IMR-90 (cell line): ENCODE results near the gene FAM168B. TPM values are rescaled to one million over a fixed set of nuclear protein-coding genes. Genes with fewer than 3 reads are reported as not detected.

Source experiments
- ATAC-seq: fragments of 200-7000 bp; cut with Tn5 transposase; 2 replicates; pipeline ENCODE4 v1.9.1; 2020; ENCODE audit warnings: low read depth, mild to moderate bottlenecking, moderate library complexity
- BruUV-seq: library from RNA; stranded (reverse); fragments of 400-500 nt; replicated peaks from 2 replicates; lab custom pipeline; 2021; lab: Mats Ljungman, UMichigan
- CTCF ChIA-PET: fragments of 300-600 bp; formaldehyde crosslinking; extraction: SDS; loops from one replicate; lab custom pipeline; 2021; ENCODE audit warnings: antibody characterized with exemption; lab: Yijun Ruan, JAX
- POLR2A ChIA-PET: fragments of 300-600 bp; sonication (Branson Sonifier 250); formaldehyde crosslinking; loops from one replicate; lab custom pipeline; 2022; ENCODE audit warnings: antibody characterized with exemption; ENCODE audit not compliant: unreplicated experiment; lab: Charles Lee
- DNase-seq: peaks from one replicate; pipeline ENCODE4 v3.0.0; 2013
- H2AFZ ChIP-seq: replicated peaks from 2 replicates; pipeline ENCODE3; 2013; ENCODE audit warnings: low read length, mild to moderate bottlenecking; ENCODE audit not compliant: poor library complexity
- H2AK5ac ChIP-seq: 2 replicates; pipeline ENCODE4 v1.6.1; 2013; ENCODE audit warnings: low read depth, low read length, inconsistent platforms
- H2AK9ac ChIP-seq: replicated peaks from 2 replicates; pipeline ENCODE3; 2013; ENCODE audit warnings: mild to moderate bottlenecking, low read depth, low read length, moderate library complexity; ENCODE audit not compliant: poor library complexity
- H2BK120ac ChIP-seq: 2 replicates; pipeline ENCODE4 v1.6.1; 2013; ENCODE audit warnings: low read depth, low read length, inconsistent platforms
- H2BK15ac ChIP-seq: 3 replicates; pipeline ENCODE4 v1.6.1; 2013; ENCODE audit warnings: low read depth, low read length, inconsistent platforms
- H2BK20ac ChIP-seq: 2 replicates; pipeline ENCODE4 v1.6.1; 2013; ENCODE audit warnings: low read depth, mild to moderate bottlenecking, inconsistent platforms, low read length, moderate library complexity
- H2BK5ac ChIP-seq: 2 replicates; pipeline ENCODE4 v1.6.1; 2013; ENCODE audit warnings: mild to moderate bottlenecking, low read depth, low read length, inconsistent platforms; ENCODE audit not compliant: poor library complexity, severe bottlenecking
- H3K14ac ChIP-seq: replicated peaks from 2 replicates; pipeline ENCODE4 v1.6.1; 2013; ENCODE audit warnings: low read depth, low read length, inconsistent platforms
- H3K18ac ChIP-seq: 2 replicates; pipeline ENCODE4 v1.6.1; 2013; ENCODE audit warnings: low read depth, low read length, control low read depth
- H3K23ac ChIP-seq: 2 replicates; pipeline ENCODE4 v1.6.1; 2013; ENCODE audit warnings: low read depth, low read length, inconsistent platforms
- H3K27ac ChIP-seq: 2 replicates; pipeline ENCODE4 v1.5.1; 2013; ENCODE audit warnings: mild to moderate bottlenecking, control low read depth, low read length; ENCODE audit not compliant: insufficient read depth
- H3K27me3 ChIP-seq: 2 replicates; pipeline ENCODE4 v1.6.1; 2013; ENCODE audit warnings: low read length; ENCODE audit not compliant: control insufficient read depth, insufficient read depth
- H3K36me3 ChIP-seq: 2 replicates; pipeline ENCODE4 v1.6.1; 2013; ENCODE audit warnings: low read length, mixed read lengths; ENCODE audit not compliant: control insufficient read depth, insufficient read depth
- H3K4ac ChIP-seq: 2 replicates; pipeline ENCODE4 v1.6.1; 2013; ENCODE audit warnings: low read depth, low read length, inconsistent platforms
- H3K4me1 ChIP-seq: 2 replicates; pipeline ENCODE4 v1.6.1; 2013; ENCODE audit warnings: low read length, mixed read lengths; ENCODE audit not compliant: control insufficient read depth, insufficient read depth
- H3K4me2 ChIP-seq: 2 replicates; pipeline ENCODE4 v1.6.1; 2013; ENCODE audit warnings: low read depth, mild to moderate bottlenecking, control low read depth, low read length, moderate library complexity
- H3K4me3 ChIP-seq: 2 replicates; pipeline ENCODE4 v1.5.1; 2013; ENCODE audit warnings: low read depth, mild to moderate bottlenecking, control low read depth, low read length, moderate library complexity; ENCODE audit not compliant: insufficient read depth
- H3K56ac ChIP-seq: 2 replicates; pipeline ENCODE4 v1.6.1; 2013; ENCODE audit warnings: low read length, inconsistent platforms; ENCODE audit not compliant: insufficient read depth; ENCODE audit errors: extremely low read depth
- H3K79me1 ChIP-seq, 2 experiments: 2 replicates each; pipeline ENCODE4 v1.6.1; 2013; ENCODE audit warnings: low read length in 2 of 2, inconsistent platforms in 1 of 2, low read depth in 1 of 2
- H3K9ac ChIP-seq: 2 replicates; pipeline ENCODE4 v1.6.1; 2013; ENCODE audit warnings: low read depth, low read length, control low read depth
- H3K9me1 ChIP-seq: 2 replicates; pipeline ENCODE4 v1.6.1; 2013; ENCODE audit warnings: low read length, inconsistent platforms; ENCODE audit not compliant: insufficient read depth
- H3K9me3 ChIP-seq: 2 replicates; pipeline ENCODE4 v1.6.1; 2013; ENCODE audit warnings: low read length; ENCODE audit not compliant: control insufficient read depth, insufficient read depth
- H4K20me1 ChIP-seq: 2 replicates; pipeline ENCODE4 v1.6.1; 2013; ENCODE audit warnings: low read length, inconsistent platforms; ENCODE audit not compliant: insufficient read depth
- H4K5ac ChIP-seq: 2 replicates; pipeline ENCODE4 v1.6.1; 2013; ENCODE audit warnings: mild to moderate bottlenecking, low read depth, low read length, control low read depth
- H4K8ac ChIP-seq, 2 experiments: 2 replicates each; pipeline ENCODE4 v1.6.1; 2013; ENCODE audit warnings: low read depth in 2 of 2, low read length in 2 of 2, control low read depth in 1 of 2, inconsistent platforms in 1 of 2
- H4K91ac ChIP-seq: 2 replicates; pipeline ENCODE4 v1.6.1; 2013; ENCODE audit warnings: low read depth, low read length, inconsistent platforms; ENCODE audit not compliant: insufficient read depth
- BHLHE40 ChIP-seq: fragments of 150-350 bp; IDR thresholded peaks from 2 replicates; pipeline ENCODE4 v1.6.1; 2016; ENCODE audit warnings: mild to moderate bottlenecking, low read depth, low read length
- CEBPB ChIP-seq: IDR thresholded peaks from 2 replicates; pipeline ENCODE4 v1.6.1; 2012; ENCODE audit warnings: low read depth, low read length, improper control_type of control experiment
- CHD1 ChIP-seq: IDR thresholded peaks from 2 replicates; pipeline ENCODE4 v1.6.1; 2012; ENCODE audit warnings: low read depth, low read length, improper control_type of control experiment
- FOS ChIP-seq: fragments of 150-350 bp; IDR thresholded peaks from 2 replicates; pipeline ENCODE4 v1.6.1; 2016; ENCODE audit warnings: low read depth, low read length
- MAFK ChIP-seq: IDR thresholded peaks from 2 replicates; pipeline ENCODE4 v1.6.1; 2012; ENCODE audit warnings: low read depth, low read length, improper control_type of control experiment
- MAZ ChIP-seq: IDR thresholded peaks from 2 replicates; pipeline ENCODE4 v1.6.1; 2012; ENCODE audit warnings: low read depth, mild to moderate bottlenecking, low read length, improper control_type of control experiment, moderate library complexity, borderline replicate concordance
- MXI1 ChIP-seq: IDR thresholded peaks from 2 replicates; pipeline ENCODE4 v1.6.1; 2012; ENCODE audit warnings: low read depth, mild to moderate bottlenecking, low read length, moderate library complexity, borderline replicate concordance
- NFE2L2 ChIP-seq: fragments of 150-350 bp; IDR thresholded peaks from 2 replicates; pipeline ENCODE4 v1.6.1; 2016; ENCODE audit warnings: low read depth, mild to moderate bottlenecking, low read length
- POLR2A ChIP-seq: IDR thresholded peaks from 2 replicates; pipeline ENCODE4 v1.6.1; 2012; ENCODE audit warnings: mild to moderate bottlenecking, low read depth, low read length
- RAD21 ChIP-seq: IDR thresholded peaks from 2 replicates; pipeline ENCODE4 v1.6.1; 2012; ENCODE audit warnings: low read length, improper control_type of control experiment
- RCOR1 ChIP-seq: IDR thresholded peaks from 2 replicates; pipeline ENCODE4 v1.6.1; 2012; ENCODE audit warnings: mild to moderate bottlenecking, low read length, improper control_type of control experiment; ENCODE audit not compliant: insufficient replicate concordance
- RFX5 ChIP-seq: IDR thresholded peaks from 2 replicates; pipeline ENCODE4 v1.8.0; 2012; ENCODE audit warnings: low read depth, mild to moderate bottlenecking, low read length, moderate library complexity
- SMC3 ChIP-seq: fragments of 150-350 bp; IDR thresholded peaks from 2 replicates; pipeline ENCODE4 v1.6.1; 2016; ENCODE audit warnings: low read depth, mild to moderate bottlenecking, antibody characterized with exemption, low read length, moderate library complexity
- WGBS, 2 experiments: methylation state at CpG; one replicate each; pipeline versions ENCODE4 v1.1.5 to v1.1.7; 2013; ENCODE audit warnings: missing lambda C conversion rate in 2 of 2; ENCODE audit not compliant: insufficient read length in 1 of 2; ENCODE audit errors: extremely low coverage in 2 of 2; 5-methylcytosine and 5-hydroxymethylcytosine counted together
- dilution Hi-C: fragments of 300-500 bp; cut with HindIII; formaldehyde crosslinking; loops from one replicate; pipeline ENCODE4 v1.14.3; 2018; ENCODE audit warnings: low sequenced_read_pairs; ENCODE audit not compliant: unreplicated experiment
- in situ Hi-C: fragments of 300-500 bp; cut with MboI; formaldehyde crosslinking; loops from 3 replicates; pipeline ENCODE4 v1.14.3; 2019; ENCODE audit warnings: low sequenced_read_pairs, inconsistent platforms, mixed read lengths
- intact Hi-C: fragments of 100-400 bp; cut with micrococcal nuclease; formaldehyde crosslinking; loops from 2 replicates; pipeline ENCODE4 v1.10.0; 2022
- polyA plus RNA-seq, 3 experiments: library from polyadenylated mRNA; depleted of rRNA; stranded (reverse); fragments of >200 nt; gene quantifications; 2 replicates each; pipeline ENCODE4 v1.2.3, GENCODE V29; 2012; ENCODE audit warnings: low replicate concordance in 1 of 3
- total RNA-seq: library from RNA; depleted of rRNA; stranded (reverse); fragments of >200 nt; gene quantifications from 2 replicates; pipeline ENCODE4 v1.2.3, GENCODE V29; 2012
- TF ChIP-seq, protein P1 (sequence below): fragments of 150-350 bp; IDR thresholded peaks from 2 replicates; pipeline ENCODE4 v1.6.1; 2017; ENCODE audit warnings: mild to moderate bottlenecking, antibody characterized with exemption, low read length, low read depth
- TF ChIP-seq, protein P2 (sequence below): fragments of 150-350 bp; IDR thresholded peaks from 2 replicates; pipeline ENCODE4 v1.6.1; 2016; ENCODE audit warnings: low read depth, mild to moderate bottlenecking, low read length, moderate library complexity, borderline replicate concordance
- TF ChIP-seq, protein P3 (sequence below): conservative IDR thresholded peaks from 2 replicates; pipeline ENCODE4 v1.5.1; 2012; ENCODE audit warnings: mild to moderate bottlenecking, low read depth, low read length, improper control_type of control experiment

The FAM168B gene
- total and polyA plus RNA-seq, 2 of the 4 experiments (the other 2 are of a cell fraction) = 76.4 to 106 TPM

DNA sequence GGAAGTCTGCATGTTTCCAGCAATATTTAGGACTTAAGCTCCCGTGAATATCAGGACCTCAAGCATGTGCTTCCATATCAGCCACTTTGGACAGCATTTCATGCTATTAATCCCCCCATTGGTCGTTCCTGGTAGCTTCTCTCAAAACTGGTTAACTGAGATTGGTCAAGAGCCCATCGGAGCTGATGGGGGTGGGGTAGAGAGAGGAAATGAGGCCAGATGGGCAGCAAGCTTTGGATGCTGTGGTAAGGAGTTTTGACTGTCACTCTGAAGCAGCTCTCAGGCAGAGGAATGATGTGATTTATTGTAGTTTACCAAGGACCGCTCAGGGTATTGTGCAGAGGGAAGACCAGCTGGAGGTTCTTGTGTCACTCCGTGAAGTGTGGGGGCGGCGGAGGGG lies 81.8 kb downstream of the FAM168B start:
- no peak overlapping the region for H3K23ac ChIP-seq
- no peaks in the 10 kb centered on the region for H4K20me1 ChIP-seq
- H3K56ac ChIP-seq = no peak overlapping the region
- no peaks in the 10 kb centered on the region for H3K4me1 ChIP-seq
- no peak overlapping the region for H4K5ac ChIP-seq
- peaks cover 9% of the 10 kb centered on the region for H3K27me3 ChIP-seq
- no peak overlapping the region for H4K91ac ChIP-seq
- no peak overlapping the region for H2BK20ac ChIP-seq
- no peak overlapping the region for H4K8ac ChIP-seq
- TF ChIP-seq FOS (no peak), MXI1 (no peak), POLR2A (no peak), SMC3 (no peak), CEBPB (no peak), MAZ (no peak), MAFK (no peak), RCOR1 (no peak), CHD1 (no peak), RAD21 (no peak), BHLHE40 (no peak), RFX5 (no peak), NFE2L2 (no peak)
- TF ChIP-seq, protein P1, sequence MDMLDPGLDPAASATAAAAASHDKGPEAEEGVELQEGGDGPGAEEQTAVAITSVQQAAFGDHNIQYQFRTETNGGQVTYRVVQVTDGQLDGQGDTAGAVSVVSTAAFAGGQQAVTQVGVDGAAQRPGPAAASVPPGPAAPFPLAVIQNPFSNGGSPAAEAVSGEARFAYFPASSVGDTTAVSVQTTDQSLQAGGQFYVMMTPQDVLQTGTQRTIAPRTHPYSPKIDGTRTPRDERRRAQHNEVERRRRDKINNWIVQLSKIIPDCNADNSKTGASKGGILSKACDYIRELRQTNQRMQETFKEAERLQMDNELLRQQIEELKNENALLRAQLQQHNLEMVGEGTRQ = no peak
- TF ChIP-seq, protein P2, sequence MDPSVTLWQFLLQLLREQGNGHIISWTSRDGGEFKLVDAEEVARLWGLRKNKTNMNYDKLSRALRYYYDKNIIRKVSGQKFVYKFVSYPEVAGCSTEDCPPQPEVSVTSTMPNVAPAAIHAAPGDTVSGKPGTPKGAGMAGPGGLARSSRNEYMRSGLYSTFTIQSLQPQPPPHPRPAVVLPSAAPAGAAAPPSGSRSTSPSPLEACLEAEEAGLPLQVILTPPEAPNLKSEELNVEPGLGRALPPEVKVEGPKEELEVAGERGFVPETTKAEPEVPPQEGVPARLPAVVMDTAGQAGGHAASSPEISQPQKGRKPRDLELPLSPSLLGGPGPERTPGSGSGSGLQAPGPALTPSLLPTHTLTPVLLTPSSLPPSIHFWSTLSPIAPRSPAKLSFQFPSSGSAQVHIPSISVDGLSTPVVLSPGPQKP = no peak
- TF ChIP-seq, protein P3, sequence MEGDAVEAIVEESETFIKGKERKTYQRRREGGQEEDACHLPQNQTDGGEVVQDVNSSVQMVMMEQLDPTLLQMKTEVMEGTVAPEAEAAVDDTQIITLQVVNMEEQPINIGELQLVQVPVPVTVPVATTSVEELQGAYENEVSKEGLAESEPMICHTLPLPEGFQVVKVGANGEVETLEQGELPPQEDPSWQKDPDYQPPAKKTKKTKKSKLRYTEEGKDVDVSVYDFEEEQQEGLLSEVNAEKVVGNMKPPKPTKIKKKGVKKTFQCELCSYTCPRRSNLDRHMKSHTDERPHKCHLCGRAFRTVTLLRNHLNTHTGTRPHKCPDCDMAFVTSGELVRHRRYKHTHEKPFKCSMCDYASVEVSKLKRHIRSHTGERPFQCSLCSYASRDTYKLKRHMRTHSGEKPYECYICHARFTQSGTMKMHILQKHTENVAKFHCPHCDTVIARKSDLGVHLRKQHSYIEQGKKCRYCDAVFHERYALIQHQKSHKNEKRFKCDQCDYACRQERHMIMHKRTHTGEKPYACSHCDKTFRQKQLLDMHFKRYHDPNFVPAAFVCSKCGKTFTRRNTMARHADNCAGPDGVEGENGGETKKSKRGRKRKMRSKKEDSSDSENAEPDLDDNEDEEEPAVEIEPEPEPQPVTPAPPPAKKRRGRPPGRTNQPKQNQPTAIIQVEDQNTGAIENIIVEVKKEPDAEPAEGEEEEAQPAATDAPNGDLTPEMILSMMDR = no peak
- no peak for DNase-seq
- ChIA-PET POLR2A (no interaction called here), CTCF (no interaction called here)
- no peaks in the 10 kb centered on the region for H3K79me1 ChIP-seq
- H3K36me3 ChIP-seq = no peaks in the 10 kb centered on the region
- H3K4me3 ChIP-seq = no peak overlapping the region
- no peaks in the 10 kb centered on the region for H3K9me1 ChIP-seq
- no peak overlapping the region for H3K4ac ChIP-seq
- no peak for ATAC-seq
- no peak overlapping the region for H2AK5ac ChIP-seq
- H3K27ac ChIP-seq = no peak overlapping the region
- WGBS, 2 experiments = 58% methylated on average over 5 of the region's 7 CpGs; no CpG with 5 or more reads in 1 of the 2 experiments
- no peak overlapping the region for H3K4me2 ChIP-seq
- H2BK15ac ChIP-seq = no peak overlapping the region
- no peak overlapping the region for H2AK9ac ChIP-seq
- in situ Hi-C loops (no loop called here), dilution Hi-C loops (no loop called here), intact Hi-C loops (no loop called here)
- H3K9ac ChIP-seq = no peak overlapping the region
- no peak overlapping the region for H2BK5ac ChIP-seq
- H3K9me3 ChIP-seq = no peaks in the 10 kb centered on the region
- H3K18ac ChIP-seq = no peak overlapping the region
- H2AFZ ChIP-seq = no peak overlapping the region
- H2BK120ac ChIP-seq = no peak overlapping the region
- no peak overlapping the region for H3K14ac ChIP-seq
- no TSS peak for BruUV-seq
